PC-3 (cell line): Measurements from ENCODE around the gene IPCEF1. TPM values are rescaled to one million over a fixed set of nuclear protein-coding genes. Genes with fewer than 3 reads are reported as not detected.

Experiments
- ATAC-seq: fragments of 200-7000 bp; cut with Tn5 transposase; 2 replicates; pipeline ENCODE4 v1.9.1; 2020; ENCODE audit warnings: mild to moderate bottlenecking, moderate library complexity
- BruUV-seq: library from RNA; stranded (reverse); fragments of 400-500 nt; replicated peaks from 2 replicates; lab custom pipeline; 2021; lab: Mats Ljungman, UMichigan
- CTCF ChIA-PET: fragments of 300-600 bp; sonication (Branson Sonifier 250); formaldehyde crosslinking; loops from one replicate; lab custom pipeline; 2022; ENCODE audit warnings: antibody characterized with exemption; lab: Charles Lee
- POLR2A ChIA-PET: fragments of 300-600 bp; sonication (Branson Sonifier 250); formaldehyde crosslinking; loops from one replicate; lab custom pipeline; 2022; ENCODE audit warnings: antibody characterized with exemption; ENCODE audit not compliant: unreplicated experiment; lab: Charles Lee
- DNase-seq: peaks from one replicate; pipeline ENCODE4 v3.0.0-alpha.2; 2015
- H2AFZ ChIP-seq: fragments of 300-600 bp; sonication (generic); 2 replicates; pipeline ENCODE4 v1.6.0; 2016; ENCODE audit warnings: antibody characterized with exemption, low read length
- H3F3A ChIP-seq: fragments of 300-600 bp; sonication (generic); one replicate; pipeline ENCODE4 v1.6.0; 2017; ENCODE audit warnings: antibody characterized with exemption, low read length, control low read depth, mild to moderate bottlenecking; ENCODE audit not compliant: unreplicated experiment
- H3K27ac ChIP-seq: fragments of 300-600 bp; sonication (generic); 2 replicates; pipeline ENCODE4 v1.5.1; 2016; ENCODE audit warnings: mild to moderate bottlenecking, low read length
- H3K27me3 ChIP-seq: fragments of 300-600 bp; sonication (generic); 2 replicates; pipeline ENCODE4 v1.6.1; 2016; ENCODE audit warnings: low read length, mixed read lengths
- H3K36me3 ChIP-seq: fragments of 300-600 bp; sonication (generic); 2 replicates; pipeline ENCODE4 v1.6.1; 2016; ENCODE audit warnings: low read depth, mixed run types, low read length, mixed read lengths
- H3K4me1 ChIP-seq: fragments of 300-600 bp; sonication (generic); 2 replicates; pipeline ENCODE4 v1.5.1; 2016; ENCODE audit warnings: low read length; ENCODE audit not compliant: insufficient read depth
- H3K4me2 ChIP-seq: fragments of 300-600 bp; sonication (generic); 2 replicates; pipeline ENCODE4 v1.6.0; 2016; ENCODE audit warnings: low read length
- H3K4me3 ChIP-seq: fragments of 300-600 bp; sonication (generic); 2 replicates; pipeline ENCODE4 v1.5.1; 2016; ENCODE audit warnings: mild to moderate bottlenecking, low read length, mixed read lengths
- H3K79me2 ChIP-seq: fragments of 300-600 bp; sonication (generic); 2 replicates; pipeline ENCODE4 v1.6.1; 2017; ENCODE audit warnings: low read length, mixed read lengths
- H3K9ac ChIP-seq: fragments of 300-600 bp; sonication (generic); 2 replicates; pipeline ENCODE4 v1.6.0; 2016; ENCODE audit warnings: mild to moderate bottlenecking, low read length
- H3K9me2 ChIP-seq: fragments of 300-600 bp; sonication (generic); replicated peaks from 2 replicates; pipeline ENCODE4 v1.6.1; 2016; ENCODE audit warnings: mixed run types, low read length, mixed read lengths
- H3K9me3 ChIP-seq: fragments of 300-600 bp; sonication (generic); 2 replicates; pipeline ENCODE4 v1.6.1; 2016; ENCODE audit warnings: low read length, mixed read lengths
- H4K20me1 ChIP-seq: fragments of 300-600 bp; sonication (generic); 2 replicates; pipeline ENCODE4 v1.6.1; 2016; ENCODE audit warnings: low read length, mixed read lengths
- CTCF ChIP-seq: fragments of 300-600 bp; sonication (generic); conservative IDR thresholded peaks from 2 replicates; pipeline ENCODE4 v1.5.1; 2017; ENCODE audit warnings: antibody characterized with exemption, low read depth, mild to moderate bottlenecking, low read length
- EZH2 ChIP-seq: fragments of 300-600 bp; sonication (generic); IDR thresholded peaks from one replicate; pipeline ENCODE4 v1.6.1; 2017; ENCODE audit warnings: antibody characterized with exemption, mild to moderate bottlenecking, low read length; ENCODE audit not compliant: unreplicated experiment
- EZH2phosphoT487 ChIP-seq: fragments of 300-600 bp; sonication (generic); IDR thresholded peaks from 2 replicates; pipeline ENCODE4 v1.6.1; 2018; ENCODE audit warnings: mild to moderate bottlenecking, antibody characterized with exemption, low read length, borderline replicate concordance
- intact Hi-C: fragments of 100-400 bp; cut with micrococcal nuclease; formaldehyde crosslinking; loops from 2 replicates; pipeline ENCODE4 v1.9.0; 2023
- total RNA-seq: library from RNA; depleted of rRNA; stranded (reverse); fragments of >200 nt; gene quantifications from 2 replicates; pipeline ENCODE4 v1.2.3, GENCODE V29; 2014

Gene IPCEF1
- total RNA-seq, 1 experiment from 2014 or later = 0.29 TPM

GRCh38 chr6:154320181-154320580 is 36.4 kb downstream of the IPCEF1 start:
- TF ChIP-seq EZH2phosphoT487 (no peak), CTCF (no peak), EZH2 (no peak)
- peaks cover 25% of the 10 kb centered on the region for H3K4me1 ChIP-seq
- no peak overlapping the region for H3K27ac ChIP-seq
- H3K9me2 ChIP-seq = no peaks in the 10 kb centered on the region
- no peak overlapping the region for H2AFZ ChIP-seq
- no peaks in the 10 kb centered on the region for H3K36me3 ChIP-seq
- no peak overlapping the region for H3K4me3 ChIP-seq
- H3F3A ChIP-seq = no peaks in the 10 kb centered on the region
- no peak overlapping the region for H3K9ac ChIP-seq
- no peak for DNase-seq
- no peak for ATAC-seq
- POLR2A ChIA-PET = no interaction called here
- intact Hi-C loops = no loop called here
- H3K4me2 ChIP-seq = no peak overlapping the region
- no peaks in the 10 kb centered on the region for H4K20me1 ChIP-seq
- no TSS peak for BruUV-seq
- CTCF ChIA-PET = no interaction called here
- H3K79me2 ChIP-seq = no peaks in the 10 kb centered on the region
- H3K27me3 ChIP-seq = no peaks in the 10 kb centered on the region
- H3K9me3 ChIP-seq = no peaks in the 10 kb centered on the region

GRCh38 chr6:154319231-154319858 is 37.3 kb downstream of the IPCEF1 start:
- Histone ChIP-seq H2AFZ (no peak overlapping the region), H3K27ac (peak overlapping the region; percentile 25), H3K4me1 (peaks cover 25% of the 10 kb centered on the region), H3K36me3 (no peaks in the 10 kb centered on the region), H3F3A (no peaks in the 10 kb centered on the region), H3K9me3 (no peaks in the 10 kb centered on the region), H3K4me3 (no peak overlapping the region), H3K9me2 (no peaks in the 10 kb centered on the region), H3K79me2 (no peaks in the 10 kb centered on the region), H3K4me2 (no peak overlapping the region), H3K27me3 (no peaks in the 10 kb centered on the region), H3K9ac (no peak overlapping the region), H4K20me1 (no peaks in the 10 kb centered on the region)
- ATAC-seq = peak; percentile 52
- intact Hi-C loops = loop anchor here (1.0 to 5.0 kb wide), 2 partner anchors 26 to 122 kb away; no protein-coding TSS in a partner anchor
- DNase-seq = peak; percentile 36
- no TSS peak for BruUV-seq
- TF ChIP-seq CTCF (no peak), EZH2phosphoT487 (no peak)
- ChIA-PET POLR2A (no interaction called here), CTCF (no interaction called here)

GRCh38 chr6:154318721-154319120 is 37.9 kb downstream of the IPCEF1 start:
- TF ChIP-seq EZH2 = no peak
- no peak for TF ChIP-seq CTCF
- no peak for TF ChIP-seq EZH2phosphoT487
- no peaks in the 10 kb centered on the region for H3K9me3 ChIP-seq
- no peaks in the 10 kb centered on the region for H3K36me3 ChIP-seq
- H3K9me2 ChIP-seq = no peaks in the 10 kb centered on the region
- CTCF ChIA-PET = no interaction called here
- H3K4me3 ChIP-seq = no peak overlapping the region
- no peak overlapping the region for H3K9ac ChIP-seq
- no peaks in the 10 kb centered on the region for H3K79me2 ChIP-seq
- H3K4me2 ChIP-seq = no peak overlapping the region
- no peaks in the 10 kb centered on the region for H3F3A ChIP-seq
- peaks cover 25% of the 10 kb centered on the region for H3K4me1 ChIP-seq
- POLR2A ChIA-PET = no interaction called here
- no peaks in the 10 kb centered on the region for H3K27me3 ChIP-seq
- no peaks in the 10 kb centered on the region for H4K20me1 ChIP-seq
- H3K27ac ChIP-seq = no peak overlapping the region
- no peak for ATAC-seq
- no peak for DNase-seq
- BruUV-seq = no TSS peak
- H2AFZ ChIP-seq = no peak overlapping the region
- intact Hi-C loops = loop anchor here (1.0 to 5.0 kb wide), 2 partner anchors 25 to 121 kb away; no protein-coding TSS in a partner anchor
